Kidney epithelial cell (primary cell): ENCODE data around the gene IRF2. TPM values are rescaled to one million over a fixed set of nuclear protein-coding genes. Genes with fewer than 3 reads are reported as not detected.

Experiments
- DNase-seq: peaks from one replicate; pipeline ENCODE4 v3.0.0-alpha.2; 2010; ENCODE audit warnings: low read depth
- H3K27me3 ChIP-seq: 2 replicates; pipeline ENCODE4 v1.6.0; 2011; ENCODE audit warnings: low read length; ENCODE audit not compliant: control insufficient read depth, insufficient read depth
- H3K36me3 ChIP-seq: 2 replicates; pipeline ENCODE4 v1.5.1; 2011; ENCODE audit warnings: low read length; ENCODE audit not compliant: control insufficient read depth, insufficient read depth
- H3K4me3 ChIP-seq: 2 replicates; pipeline ENCODE4 v1.5.1; 2011; ENCODE audit warnings: low read depth, mild to moderate bottlenecking, control low read depth, low read length
- total RNA-seq: library from RNA; depleted of rRNA; stranded (reverse); fragments of >200 nt; gene quantifications from 2 replicates; pipeline ENCODE4 v1.2.3, GENCODE V29; 2015
- TF ChIP-seq, protein P1 (sequence below): IDR thresholded peaks from 2 replicates; pipeline ENCODE4 v1.5.1; 2011; ENCODE audit warnings: mild to moderate bottlenecking, moderate library complexity, low read length, control low read depth, inconsistent platforms; ENCODE audit not compliant: insufficient read depth, poor library complexity, severe bottlenecking

Gene IRF2
- total RNA-seq, 1 donor from 2014 or later: 30.4 TPM

DNA sequence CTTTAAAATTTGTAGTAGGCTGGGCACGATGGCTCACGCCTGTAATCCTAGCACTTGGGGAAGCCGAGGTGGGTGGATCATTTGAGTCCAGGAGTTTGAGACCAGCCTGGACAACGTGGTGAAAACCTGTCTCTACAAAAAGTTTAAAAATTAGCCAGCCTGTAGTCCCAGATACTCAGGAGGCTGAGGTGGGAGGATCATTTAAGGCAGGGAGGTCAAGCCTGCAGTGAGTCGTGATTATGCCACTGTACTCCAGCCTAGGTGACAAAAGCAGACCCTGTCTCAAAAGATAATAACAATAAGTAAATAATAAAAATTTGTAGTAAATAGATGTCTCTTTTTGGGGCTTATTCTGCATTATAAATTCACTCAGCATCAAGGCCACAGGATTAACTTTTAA, 118.5 kb downstream of the IRF2 start:
- DNase-seq: no peak
- Histone ChIP-seq H3K36me3 (no peaks in the 10 kb centered on the region), H3K27me3 (no peaks in the 10 kb centered on the region), H3K4me3 (no peak overlapping the region)
- TF ChIP-seq, protein P1, sequence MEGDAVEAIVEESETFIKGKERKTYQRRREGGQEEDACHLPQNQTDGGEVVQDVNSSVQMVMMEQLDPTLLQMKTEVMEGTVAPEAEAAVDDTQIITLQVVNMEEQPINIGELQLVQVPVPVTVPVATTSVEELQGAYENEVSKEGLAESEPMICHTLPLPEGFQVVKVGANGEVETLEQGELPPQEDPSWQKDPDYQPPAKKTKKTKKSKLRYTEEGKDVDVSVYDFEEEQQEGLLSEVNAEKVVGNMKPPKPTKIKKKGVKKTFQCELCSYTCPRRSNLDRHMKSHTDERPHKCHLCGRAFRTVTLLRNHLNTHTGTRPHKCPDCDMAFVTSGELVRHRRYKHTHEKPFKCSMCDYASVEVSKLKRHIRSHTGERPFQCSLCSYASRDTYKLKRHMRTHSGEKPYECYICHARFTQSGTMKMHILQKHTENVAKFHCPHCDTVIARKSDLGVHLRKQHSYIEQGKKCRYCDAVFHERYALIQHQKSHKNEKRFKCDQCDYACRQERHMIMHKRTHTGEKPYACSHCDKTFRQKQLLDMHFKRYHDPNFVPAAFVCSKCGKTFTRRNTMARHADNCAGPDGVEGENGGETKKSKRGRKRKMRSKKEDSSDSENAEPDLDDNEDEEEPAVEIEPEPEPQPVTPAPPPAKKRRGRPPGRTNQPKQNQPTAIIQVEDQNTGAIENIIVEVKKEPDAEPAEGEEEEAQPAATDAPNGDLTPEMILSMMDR: no peak

DNA sequence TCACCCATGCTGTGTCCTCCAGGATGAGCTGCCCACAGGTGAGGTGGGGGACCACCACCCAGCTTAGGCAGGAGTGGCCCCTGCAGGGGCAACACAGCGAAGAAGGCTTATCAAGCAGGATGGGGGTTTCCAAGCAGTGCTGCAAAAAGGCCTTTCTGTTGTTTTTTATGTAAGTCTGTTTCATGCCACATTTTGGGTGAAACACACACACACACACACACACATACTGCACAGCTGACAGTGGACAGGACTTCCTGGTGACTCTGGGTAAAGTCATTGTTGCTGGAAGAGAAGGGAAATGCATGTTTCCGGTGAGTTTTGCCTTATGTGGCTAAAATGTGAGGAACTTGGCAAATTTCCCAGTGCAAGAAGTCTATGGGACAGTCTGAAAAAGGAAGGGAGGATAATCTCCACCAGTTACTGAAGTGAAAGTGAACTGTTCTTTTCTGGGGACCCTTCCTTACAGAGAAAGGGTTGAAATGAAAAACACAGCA, 119.2 kb downstream of the IRF2 start:
- H3K4me3 ChIP-seq: no peak overlapping the region
- peak; percentile 69 for DNase-seq
- H3K27me3 ChIP-seq: no peaks in the 10 kb centered on the region
- TF ChIP-seq, protein P1: no peak
- H3K36me3 ChIP-seq: no peaks in the 10 kb centered on the region

DNA sequence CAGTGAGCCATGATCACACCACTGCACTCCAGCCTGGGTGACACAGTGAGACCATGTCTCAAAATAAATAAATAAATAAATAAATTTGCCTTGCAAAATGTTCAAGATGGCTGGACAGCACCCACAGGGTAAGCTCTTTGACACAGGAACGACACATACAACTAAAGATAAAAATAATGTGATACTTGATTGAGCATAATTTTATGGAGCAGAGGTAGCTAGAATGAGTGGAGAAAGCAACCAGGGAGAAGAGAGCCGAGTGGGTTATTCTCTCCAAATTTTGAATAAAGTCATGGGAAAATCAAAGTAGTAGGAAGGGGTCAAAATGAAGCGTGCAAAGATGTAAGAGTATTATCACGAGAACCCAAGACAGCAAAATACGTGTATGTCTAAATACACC, 121.5 kb downstream of the IRF2 start:
- H3K27me3 ChIP-seq: no peaks in the 10 kb centered on the region
- no peak for DNase-seq
- no peak overlapping the region for H3K4me3 ChIP-seq
- TF ChIP-seq, protein P1: no peak
- no peaks in the 10 kb centered on the region for H3K36me3 ChIP-seq

DNA sequence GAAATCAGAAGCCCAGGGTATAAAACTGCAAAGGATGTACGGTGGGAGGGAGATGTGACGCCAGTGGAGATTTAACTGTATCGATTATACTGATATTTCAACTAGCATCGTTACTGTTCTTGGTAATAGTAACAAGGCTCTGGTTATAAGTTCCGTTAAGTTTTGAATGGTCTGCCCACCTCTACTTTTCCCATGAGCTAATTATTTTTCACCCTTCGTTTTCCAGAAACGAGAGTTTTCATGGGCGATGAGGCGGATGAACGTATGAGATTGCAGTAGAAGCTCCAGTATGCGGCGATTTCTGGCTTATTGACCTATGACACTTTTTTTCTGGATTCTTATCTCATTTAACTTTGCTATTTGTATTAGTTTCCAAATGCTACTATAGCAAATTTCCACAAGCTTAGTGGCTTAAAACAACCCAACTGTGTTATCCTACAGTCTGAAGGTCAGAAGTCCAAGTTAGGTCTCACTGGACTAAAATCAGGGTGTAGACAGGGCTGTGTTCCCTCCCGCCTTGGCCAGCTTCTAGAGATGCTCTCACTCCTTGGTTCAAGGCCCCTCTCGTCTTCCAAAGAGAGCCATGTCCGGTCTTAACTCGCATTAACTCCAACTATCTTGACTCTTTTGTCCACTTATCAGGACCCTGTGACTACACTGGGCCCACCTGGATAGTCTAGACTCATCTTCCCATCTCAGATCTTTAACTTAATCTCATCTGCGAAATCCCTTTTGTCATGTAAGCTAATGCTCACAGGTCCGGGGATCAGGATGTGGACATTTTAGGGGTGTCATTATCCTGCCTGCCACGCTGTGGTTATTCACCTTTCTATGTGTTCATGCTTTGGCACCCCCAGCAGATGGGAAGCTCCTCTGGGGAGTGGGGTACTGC, 122.5 kb downstream of the IRF2 start:
- Histone ChIP-seq H3K36me3 (no peaks in the 10 kb centered on the region), H3K27me3 (no peaks in the 10 kb centered on the region), H3K4me3 (no peak overlapping the region)
- TF ChIP-seq, protein P1: no peak
- DNase-seq: no peak

DNA sequence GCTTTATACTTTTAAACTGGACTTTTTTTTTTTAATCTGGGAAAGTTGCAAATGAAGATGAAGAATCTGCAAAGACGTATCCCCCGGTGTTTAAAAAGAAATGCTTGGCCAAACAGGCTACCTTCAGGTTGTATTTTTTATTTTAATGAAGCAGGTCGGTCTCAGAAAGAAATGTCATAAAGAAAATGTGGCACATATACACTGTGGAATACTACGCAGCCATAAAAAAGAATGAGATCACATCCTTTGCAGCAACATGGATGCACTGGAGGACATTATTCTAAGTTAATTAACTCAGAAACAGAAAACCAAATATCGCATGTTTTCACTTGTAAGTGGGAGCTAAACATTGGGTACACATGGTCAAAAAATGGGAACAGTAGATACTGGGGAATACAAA, 123.4 kb downstream of the IRF2 start:
- TF ChIP-seq, protein P1: no peak
- Histone ChIP-seq H3K36me3 (no peaks in the 10 kb centered on the region), H3K4me3 (no peak overlapping the region), H3K27me3 (no peaks in the 10 kb centered on the region)
- no peak for DNase-seq
